Esophagus mucosa (tissue), 1 donor: Measurements from ENCODE around the gene MIB2. TPM values are rescaled to one million over a fixed set of nuclear protein-coding genes. Genes with fewer than 3 reads are reported as not detected.

ENCODE experiments used
- ATAC-seq: fragments of 200-7000 bp; cut with Tn5 transposase; one replicate; pipeline ENCODE4 v1.9.1; 2020
- total RNA-seq: library from RNA; stranded (reverse); gene quantifications from one replicate; pipeline ENCODE4 v1.2.4, GENCODE V29; 2023
- donor health status: DM: yes; HTN: yes; CAD: no.

MIB2 gene
- total RNA-seq, 1 donor from 2014 or later: 87.5 TPM

- no peak for ATAC-seq
Observed at GRCh38 chr1:1614954-1615255, 395 bp upstream of the MIB2 start.

GRCh38 chr1:1616045-1616790, 918 bp downstream of the MIB2 start:
- ATAC-seq: peak; percentile 49

- peak; percentile 0 for ATAC-seq
Observed at GRCh38 chr1:1616838-1617237, 1.5 kb downstream of the MIB2 start.

GRCh38 chr1:1617516-1617915, 2.2 kb downstream of the MIB2 start:
- ATAC-seq: no peak

- ATAC-seq: no peak
Observed at GRCh38 chr1:1617925-1618324, 2.6 kb downstream of the MIB2 start.

GRCh38 chr1:1618396-1619068, 3.2 kb downstream of the MIB2 start:
- ATAC-seq: no peak

GRCh38 chr1:1619917-1620361, 4.6 kb downstream of the MIB2 start:
- no peak for ATAC-seq

GRCh38 chr1:1620433-1621139, 5.3 kb downstream of the MIB2 start:
- ATAC-seq: no peak

GRCh38 chr1:1621173-1622009, 6.1 kb downstream of the MIB2 start:
- ATAC-seq: no peak

GRCh38 chr1:1622010-1622787, 6.9 kb downstream of the MIB2 start:
- no peak for ATAC-seq

- ATAC-seq: no peak
Observed at GRCh38 chr1:1622788-1623094, 7.4 kb downstream of the MIB2 start.

- ATAC-seq: no peak
Observed at GRCh38 chr1:1623181-1623630, 7.9 kb downstream of the MIB2 start.

GRCh38 chr1:1623631-1624442, 8.5 kb downstream of the MIB2 start:
- no peak for ATAC-seq

- ATAC-seq: no peak
Observed at GRCh38 chr1:1624443-1625403, 9.4 kb downstream of the MIB2 start.

- ATAC-seq: no peak
Observed at GRCh38 chr1:1625404-1625775, 10.1 kb downstream of the MIB2 start.

- no peak for ATAC-seq
Observed at GRCh38 chr1:1625824-1626206, 10.5 kb downstream of the MIB2 start.

- ATAC-seq: no peak
Observed at GRCh38 chr1:1626207-1627141, 11.2 kb downstream of the MIB2 start.

- peak; percentile 81 for ATAC-seq
Observed at GRCh38 chr1:1627261-1627828, 12.0 kb downstream of the MIB2 start.
